GM12878 (cell line): ENCODE measurements around the gene NKG7. TPM values are rescaled to one million over a fixed set of nuclear protein-coding genes. Genes with fewer than 3 reads are reported as not detected.

Source experiments
- ASH2L ChIP-seq: fragments of 300-600, 200-600 bp; sonication (generic); IDR thresholded peaks from 2 replicates; pipeline ENCODE4 v1.6.1; 2017; ENCODE audit warnings: low read depth, mild to moderate bottlenecking, borderline replicate concordance
- BMI1 ChIP-seq: fragments of 450-650 bp; IDR thresholded peaks from 2 replicates; pipeline ENCODE4 v1.6.1; 2016; ENCODE audit warnings: mild to moderate bottlenecking, moderate library complexity, borderline replicate concordance
- CBX5 ChIP-seq: sonication (generic); IDR thresholded peaks from 2 replicates; pipeline ENCODE4 v1.6.1; 2016; ENCODE audit warnings: low read depth, moderate library complexity, mild to moderate bottlenecking, inconsistent platforms
- CEBPB ChIP-seq, 2 experiments: fragments of 150-350 bp in 1 of 2; IDR thresholded peaks; 2 replicates each; pipeline ENCODE4 v1.6.1; 2012 to 2014; ENCODE audit warnings: low read depth in 2 of 2, low read length in 2 of 2, borderline replicate concordance in 1 of 2, inconsistent platforms in 1 of 2
- CREB1 ChIP-seq: IDR thresholded peaks from 2 replicates; pipeline ENCODE4 v1.6.1; 2012; ENCODE audit warnings: low read depth, mild to moderate bottlenecking, inconsistent platforms
- CUX1 ChIP-seq: IDR thresholded peaks from 2 replicates; pipeline ENCODE4 v1.6.1; 2012; ENCODE audit warnings: improper control_type of control experiment, low read depth, low read length; ENCODE audit not compliant: insufficient replicate concordance
- GABPA ChIP-seq: IDR thresholded peaks from 2 replicates; pipeline ENCODE4 v1.6.1; 2014; ENCODE audit warnings: antibody characterized with exemption, low read depth, mild to moderate bottlenecking, inconsistent platforms
- NRF1 ChIP-seq: conservative IDR thresholded peaks from 2 replicates; pipeline ENCODE4 v1.6.1; 2011; ENCODE audit warnings: mild to moderate bottlenecking, low read depth, low read length, improper control_type of control experiment
- REST ChIP-seq: IDR thresholded peaks from 2 replicates; pipeline ENCODE4 v1.6.1; 2012; ENCODE audit warnings: mild to moderate bottlenecking, low read depth, low read length
- SMAD1 ChIP-seq: fragments of 450-650 bp; IDR thresholded peaks from 2 replicates; pipeline ENCODE4 v1.6.1; 2018; ENCODE audit warnings: mild to moderate bottlenecking, low read depth; ENCODE audit not compliant: partially characterized antibody
- USF1 ChIP-seq: IDR thresholded peaks from 2 replicates; pipeline ENCODE4 v1.6.1; 2011; ENCODE audit warnings: borderline replicate concordance, low read depth, mild to moderate bottlenecking, moderate library complexity, mixed read lengths, low read length; ENCODE audit not compliant: insufficient read depth; ENCODE audit errors: extremely low read length
- ZNF687 ChIP-seq: fragments of 450-650 bp; IDR thresholded peaks from 2 replicates; pipeline ENCODE4 v1.6.1; 2017; ENCODE audit warnings: mild to moderate bottlenecking, moderate library complexity
- polyA plus RNA-seq, 11 experiments: library from polyadenylated mRNA; depleted of rRNA in 4 of 11; unstranded in 6 of 11; stranded (reverse) in 5 of 11; fragments of >200 nt; fragmentation: Nextera tagmentation in 4 of 11; fragmentation: Illumina TruSeq in 1 of 11; extraction: Ambion mirVana in 4 of 11; extraction: Trizol in 1 of 11; gene quantifications; 1 replicate in 1 of 11; 2 replicates in 10 of 11; pipeline versions ENCODE4 v1.2.1 to v1.2.3, GENCODE V29; 2011 to 2016; ENCODE audit warnings: inconsistent platforms in 2 of 11, missing spikeins in 2 of 11, low read depth in 1 of 11
- total RNA-seq, 4 experiments: library from RNA; depleted of rRNA in 3 of 4; stranded (reverse); fragments of >200 nt in 3 of 4; fragmentation: Illumina TruSeq in 1 of 4; extraction: Trizol in 1 of 4; gene quantifications; 2 replicates each; pipeline versions ENCODE4 v1.2.1 to v1.2.3, GENCODE V29; 2013 to 2021

The NKG7 gene
- total and polyA plus RNA-seq, 10 of the 15 experiments (the other 5 are each of a cell fraction or from before 2014, with no cell fraction given): 10.0 to 48.7 (median 22.3) TPM

GRCh38 chr19:51375504-51376221 is 3.2 kb upstream of the NKG7 start (continued):
- TF ChIP-seq REST (no peak), BMI1 (no peak), SMAD1 (no peak), ZNF687 (no peak), USF1 (no peak), ASH2L (no peak), NRF1 (no peak), GABPA (no peak), CREB1 (no peak), CUX1 (no peak), CBX5 (no peak), CEBPB (IDR thresholded peaks at IDR 0.05; ENCODE audit: borderline replicate concordance in 1 of 2, low read depth in 2 of 2, low read length in 2 of 2) (no peak)
